Tibial artery (tissue), 4 donors: Measurements from ENCODE around the gene CRCP.

Experiments used
- DNase-seq, 2 donors: peaks; one replicate each; pipeline ENCODE4 v3.0.0-alpha.2; 2019
- H3K27ac ChIP-seq, 2 donors: fragments of 200-600 bp; sonication (generic) in 1 of 2; 1 replicate in 1 of 2; 2 replicates in 1 of 2; pipeline ENCODE4 v1.5.1; 2018 to 2019; ENCODE audit warnings: mild to moderate bottlenecking in 1 of 2
- H3K27me3 ChIP-seq, 2 donors: fragments of 200-600 bp; sonication (generic) in 1 of 2; one replicate each; pipeline versions ENCODE4 v1.5.1 to v1.6.0; 2016 to 2019
- H3K36me3 ChIP-seq, 3 donors: fragments of 200-600 bp; sonication (generic) in 2 of 3; one replicate each; pipeline ENCODE4 v1.5.1; 2016 to 2019; ENCODE audit warnings: mild to moderate bottlenecking in 2 of 3
- H3K4me1 ChIP-seq, 4 donors: fragments of 200-600 bp; sonication (generic) in 2 of 4; 1 replicate in 3 of 4; 2 replicates in 1 of 4; pipeline ENCODE4 v1.5.1; 2016 to 2019
- H3K4me3 ChIP-seq, 2 donors: fragments of 200-600 bp; sonication (generic) in 1 of 2; 1 replicate in 1 of 2; 2 replicates in 1 of 2; pipeline ENCODE4 v1.5.1; 2018 to 2019; ENCODE audit warnings: mild to moderate bottlenecking in 2 of 2
- H3K9me3 ChIP-seq, 3 donors: fragments of 200-600 bp; sonication (generic) in 1 of 3; one replicate each; pipeline ENCODE4 v1.5.1; 2016 to 2019
- CTCF ChIP-seq, 2 experiments: fragments of 200-600 bp in 1 of 2; fragments of 450-650 bp in 1 of 2; IDR thresholded peaks; one replicate each; pipeline ENCODE4 v1.5.1; 2017 to 2019; ENCODE audit warnings: antibody characterized with exemption in 2 of 2, mild to moderate bottlenecking in 1 of 2, moderate library complexity in 1 of 2
- intact Hi-C: fragments of 100-400 bp; cut with DNase I; formaldehyde crosslinking; loops from one replicate; pipeline ENCODE4 v1.15.0; 2023; ENCODE audit warnings: low total_unique reads

The CRCP gene

GRCh38 chr7:66178258-66178657, 63.6 kb downstream of the CRCP start:
- H3K27ac ChIP-seq: no peak overlapping the region
- intact Hi-C loops: no loop called here

GRCh38 chr7:66181329-66181728, 66.7 kb downstream of the CRCP start:
- Histone ChIP-seq H3K36me3 (no peaks in the 10 kb centered on the region), H3K4me1 (no peaks in the 10 kb centered on the region), H3K9me3 (no peaks in the 10 kb centered on the region), H3K27me3 (no peaks in the 10 kb centered on the region), H3K27ac (no peak overlapping the region), H3K4me3 (no peak overlapping the region)
- DNase-seq: no peak
- no peak for TF ChIP-seq CTCF (IDR thresholded peaks at IDR 0.05)
- intact Hi-C loops: no loop called here

More at GRCh38 chr7:66178258-66178657, 63.6 kb downstream of the CRCP start:
- Histone ChIP-seq H3K4me3 (no peak overlapping the region), H3K4me1 (no peaks in the 10 kb centered on the region), H3K36me3 (no peaks in the 10 kb centered on the region), H3K27me3 (no peaks in the 10 kb centered on the region), H3K9me3 (no peaks in the 10 kb centered on the region)
- TF ChIP-seq CTCF (IDR thresholded peaks at IDR 0.05): no peak
- no peak for DNase-seq

GRCh38 chr7:66181845-66182244, 67.2 kb downstream of the CRCP start:
- no peak overlapping the region for H3K27ac ChIP-seq
- no peak for TF ChIP-seq CTCF (IDR thresholded peaks at IDR 0.05)
- H3K9me3 ChIP-seq: no peaks in the 10 kb centered on the region
- DNase-seq: no peak
- H3K36me3 ChIP-seq: no peaks in the 10 kb centered on the region
- no peaks in the 10 kb centered on the region for H3K4me1 ChIP-seq
- no peaks in the 10 kb centered on the region for H3K27me3 ChIP-seq
- intact Hi-C loops: no loop called here
- no peak overlapping the region for H3K4me3 ChIP-seq

GRCh38 chr7:66182920-66183319, 68.3 kb downstream of the CRCP start:
- intact Hi-C loops: no loop called here
- Histone ChIP-seq H3K4me3 (no peak overlapping the region), H3K36me3 (no peaks in the 10 kb centered on the region), H3K4me1 (no peaks in the 10 kb centered on the region), H3K27ac (no peak overlapping the region), H3K27me3 (no peaks in the 10 kb centered on the region), H3K9me3 (no peaks in the 10 kb centered on the region)
- TF ChIP-seq CTCF (IDR thresholded peaks at IDR 0.05): no peak
- DNase-seq: no peak

GRCh38 chr7:66183700-66184099, 69.1 kb downstream of the CRCP start:
- H3K4me1 ChIP-seq: no peaks in the 10 kb centered on the region
- intact Hi-C loops: no loop called here
- no peak overlapping the region for H3K27ac ChIP-seq
- H3K27me3 ChIP-seq: no peaks in the 10 kb centered on the region
- no peaks in the 10 kb centered on the region for H3K36me3 ChIP-seq
- H3K9me3 ChIP-seq: no peaks in the 10 kb centered on the region
- no peak for DNase-seq
- H3K4me3 ChIP-seq: no peak overlapping the region
- no peak for TF ChIP-seq CTCF (IDR thresholded peaks at IDR 0.05)

GRCh38 chr7:66185680-66186187, 71.1 kb downstream of the CRCP start:
- no peak for DNase-seq
- Histone ChIP-seq H3K27me3 (no peaks in the 10 kb centered on the region), H3K27ac (no peak overlapping the region), H3K4me1 (no peaks in the 10 kb centered on the region), H3K4me3 (no peak overlapping the region), H3K36me3 (no peaks in the 10 kb centered on the region), H3K9me3 (no peaks in the 10 kb centered on the region)
- intact Hi-C loops: no loop called here
- TF ChIP-seq CTCF (IDR thresholded peaks at IDR 0.05): no peak
